Esophagus muscularis mucosa (tissue), 4 donors: Measurements from ENCODE around the gene FAM3A. TPM values are rescaled to one million over a fixed set of nuclear protein-coding genes. Genes with fewer than 3 reads are reported as not detected.

Experiments
- DNase-seq: peaks from one replicate; pipeline ENCODE4 v3.0.0-alpha.2; 2017; ENCODE audit errors: extremely low spot score
- H3K27ac ChIP-seq, 4 donors: fragments of 200-600 bp; sonication (generic); replicated peaks in 1 of 4; 1 replicate in 3 of 4; 2 replicates in 1 of 4; pipeline ENCODE4 v1.5.1; 2016 to 2019; ENCODE audit warnings: mild to moderate bottlenecking in 1 of 4
- H3K27me3 ChIP-seq, 4 donors: fragments of 200-600 bp; sonication (generic); one replicate each; pipeline versions ENCODE4 v1.5.1 to v1.6.0; 2016 to 2019
- H3K36me3 ChIP-seq, 4 donors: fragments of 200-600 bp; sonication (generic); one replicate each; pipeline ENCODE4 v1.5.1; 2016 to 2019
- H3K4me1 ChIP-seq, 4 donors: fragments of 200-600 bp; sonication (generic); one replicate each; pipeline ENCODE4 v1.5.1; 2016 to 2019
- H3K4me3 ChIP-seq, 4 donors: fragments of 200-600 bp; sonication (generic); 1 replicate in 2 of 4; 2 replicates in 2 of 4; pipeline ENCODE4 v1.5.1; 2016 to 2019; ENCODE audit warnings: mild to moderate bottlenecking in 4 of 4, moderate library complexity in 1 of 4
- H3K9me3 ChIP-seq, 4 donors: fragments of 200-600 bp; sonication (generic); 1 replicate in 3 of 4; 2 replicates in 1 of 4; pipeline ENCODE4 v1.5.1; 2016 to 2019
- EP300 ChIP-seq: sonication (generic); formaldehyde crosslinking; IDR thresholded peaks from one replicate; pipeline ENCODE4 v1.6.1; 2017; ENCODE audit warnings: antibody characterized with exemption
- POLR2A ChIP-seq: fragments of 450-650 bp; IDR thresholded peaks from one replicate; pipeline ENCODE4 v1.6.1; 2017; ENCODE audit warnings: antibody characterized with exemption, moderate library complexity, mild to moderate bottlenecking, low read depth
- POLR2AphosphoS5 ChIP-seq, 2 donors: sonication (generic); formaldehyde crosslinking; IDR thresholded peaks; one replicate each; pipeline ENCODE4 v1.6.1; 2017; ENCODE audit warnings: antibody characterized with exemption in 2 of 2
- WGBS: methylation state at CpG from one replicate; pipeline ENCODE4 v1.1.5; 2018; 5-methylcytosine and 5-hydroxymethylcytosine counted together
- intact Hi-C: fragments of 100-400 bp; cut with DNase I; formaldehyde crosslinking; loops from one replicate; pipeline ENCODE4 v1.15.1; 2023
- total RNA-seq, 4 donors: library from RNA; depleted of rRNA; stranded (reverse); fragments of >200 nt; gene quantifications; one replicate each; pipeline versions ENCODE4 v1.1.0 to v1.2.1, GENCODE V29; 2016
- TF ChIP-seq, protein P1 (sequence below), 3 experiments: fragments of 200-600 bp in 2 of 3; fragments of 450-650 bp in 1 of 3; sonication (generic) in 2 of 3; IDR thresholded peaks; one replicate each; pipeline ENCODE4 v1.5.1; 2017 to 2019; ENCODE audit warnings: antibody characterized with exemption in 3 of 3, mild to moderate bottlenecking in 2 of 3, moderate library complexity in 1 of 3

The FAM3A gene
- total RNA-seq, 4 donors from 2014 or later, result 34.9 to 49.4 (median 40.4) TPM

DNA sequence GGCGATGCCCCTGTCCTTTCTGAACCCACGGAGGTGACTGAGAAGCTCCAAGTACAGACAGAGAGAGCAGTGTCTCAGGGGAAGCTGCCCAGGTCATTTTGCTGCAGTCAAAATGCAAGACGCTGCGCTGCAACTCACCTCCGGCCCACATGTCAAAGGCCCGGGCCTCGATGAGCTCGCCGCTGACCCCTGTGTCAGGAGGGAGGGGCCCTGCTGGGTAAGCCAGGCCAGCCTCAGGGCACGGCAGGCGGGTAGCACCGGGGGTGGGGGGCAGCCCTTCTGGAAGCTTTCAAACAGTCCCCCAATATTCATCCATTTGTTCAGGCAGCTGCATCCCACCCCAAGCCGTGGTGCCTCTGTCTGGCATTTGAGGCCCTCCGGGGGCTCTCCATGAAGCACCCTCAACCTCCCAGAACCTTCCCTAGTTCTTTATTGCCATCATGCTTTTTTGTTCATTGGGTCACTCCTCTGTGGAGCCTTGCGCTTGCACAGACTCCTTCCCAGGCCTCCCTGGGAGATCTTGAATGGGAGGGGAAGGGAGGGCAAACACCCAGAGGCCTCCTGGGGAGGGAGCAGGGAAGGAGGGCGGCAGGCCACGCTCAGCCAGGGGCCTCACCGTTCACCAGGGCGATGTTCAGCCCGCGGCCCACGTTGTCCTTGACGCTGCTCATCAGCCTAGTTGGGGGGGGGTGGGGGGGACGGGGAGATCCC lies 8.2 kb downstream of the FAM3A start:
- Histone ChIP-seq H3K27ac (no peak overlapping the region), H3K36me3 (peaks cover 0 to 51% (median 31%) of the 10 kb centered on the region in 4 donors), H3K27me3 (no peaks in the 10 kb centered on the region), H3K4me3 (no peak overlapping the region), H3K9me3 (peaks cover 0 to 4% (median 0%) of the 10 kb centered on the region in 4 donors), H3K4me1 (no peaks in the 10 kb centered on the region)
- intact Hi-C loops, result no loop called here
- no peak for DNase-seq
- WGBS, result 76% methylated on average over 8 of the region's 24 CpGs
- no peak for TF ChIP-seq EP300
- TF ChIP-seq, protein P1, sequence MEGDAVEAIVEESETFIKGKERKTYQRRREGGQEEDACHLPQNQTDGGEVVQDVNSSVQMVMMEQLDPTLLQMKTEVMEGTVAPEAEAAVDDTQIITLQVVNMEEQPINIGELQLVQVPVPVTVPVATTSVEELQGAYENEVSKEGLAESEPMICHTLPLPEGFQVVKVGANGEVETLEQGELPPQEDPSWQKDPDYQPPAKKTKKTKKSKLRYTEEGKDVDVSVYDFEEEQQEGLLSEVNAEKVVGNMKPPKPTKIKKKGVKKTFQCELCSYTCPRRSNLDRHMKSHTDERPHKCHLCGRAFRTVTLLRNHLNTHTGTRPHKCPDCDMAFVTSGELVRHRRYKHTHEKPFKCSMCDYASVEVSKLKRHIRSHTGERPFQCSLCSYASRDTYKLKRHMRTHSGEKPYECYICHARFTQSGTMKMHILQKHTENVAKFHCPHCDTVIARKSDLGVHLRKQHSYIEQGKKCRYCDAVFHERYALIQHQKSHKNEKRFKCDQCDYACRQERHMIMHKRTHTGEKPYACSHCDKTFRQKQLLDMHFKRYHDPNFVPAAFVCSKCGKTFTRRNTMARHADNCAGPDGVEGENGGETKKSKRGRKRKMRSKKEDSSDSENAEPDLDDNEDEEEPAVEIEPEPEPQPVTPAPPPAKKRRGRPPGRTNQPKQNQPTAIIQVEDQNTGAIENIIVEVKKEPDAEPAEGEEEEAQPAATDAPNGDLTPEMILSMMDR (IDR thresholded peaks at IDR 0.05), result no peak

DNA sequence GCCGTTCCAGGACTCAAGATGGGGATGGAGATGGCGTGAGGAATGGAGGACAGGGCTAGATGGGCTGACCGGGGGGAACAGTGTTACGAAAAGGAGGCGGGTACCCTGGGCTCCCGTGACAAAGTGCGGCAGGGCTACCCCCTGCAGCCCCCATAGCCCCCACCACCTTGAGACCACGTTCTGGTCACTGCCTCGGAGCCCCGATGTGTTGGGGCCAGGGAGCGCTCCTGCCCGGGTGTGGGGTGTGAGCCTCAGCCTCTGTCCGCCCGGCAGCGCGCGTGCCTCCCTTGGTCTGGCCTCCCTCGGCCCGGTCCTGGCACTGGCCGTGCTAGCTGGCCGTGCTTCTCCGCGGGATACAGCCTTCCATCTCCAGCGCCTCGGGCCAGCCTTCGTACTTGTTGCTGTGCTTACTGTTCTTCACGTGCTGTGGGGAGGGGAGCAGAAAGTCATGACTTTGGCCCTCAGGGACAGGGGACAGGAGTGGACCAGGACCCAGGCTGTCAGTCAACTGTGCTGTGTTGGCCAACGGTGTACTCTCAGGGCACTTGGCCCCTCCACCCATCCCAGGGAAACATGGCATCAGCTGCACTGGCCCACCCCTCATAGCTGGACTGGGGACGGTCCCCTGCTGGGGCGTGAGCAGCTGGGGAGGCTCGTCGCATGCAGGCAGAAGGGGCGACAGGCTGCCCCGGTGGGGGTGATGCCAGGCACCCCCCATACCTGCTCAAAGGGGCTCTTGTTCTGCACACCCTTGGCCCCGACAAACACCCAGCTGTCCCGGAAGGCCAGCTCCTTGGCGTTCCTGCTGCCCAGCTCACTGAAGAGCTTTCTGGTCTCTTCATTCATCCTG lies 9.3 kb downstream of the FAM3A start:
- intact Hi-C loops, result no loop called here
- no peak for DNase-seq
- Histone ChIP-seq H3K4me3 (no peak overlapping the region), H3K4me1 (no peaks in the 10 kb centered on the region), H3K27me3 (no peaks in the 10 kb centered on the region), H3K36me3 (peaks cover 0 to 45% (median 31%) of the 10 kb centered on the region in 4 donors), H3K27ac (no peak overlapping the region), H3K9me3 (peaks cover 0 to 4% (median 0%) of the 10 kb centered on the region in 4 donors)
- 92% methylated on average over 22 of the region's 37 CpGs for WGBS
- TF ChIP-seq POLR2A (no peak), EP300 (no peak), POLR2AphosphoS5 (IDR thresholded peaks at IDR 0.05) (no peak)
- TF ChIP-seq, protein P1 (IDR thresholded peaks at IDR 0.05), result no peak

DNA sequence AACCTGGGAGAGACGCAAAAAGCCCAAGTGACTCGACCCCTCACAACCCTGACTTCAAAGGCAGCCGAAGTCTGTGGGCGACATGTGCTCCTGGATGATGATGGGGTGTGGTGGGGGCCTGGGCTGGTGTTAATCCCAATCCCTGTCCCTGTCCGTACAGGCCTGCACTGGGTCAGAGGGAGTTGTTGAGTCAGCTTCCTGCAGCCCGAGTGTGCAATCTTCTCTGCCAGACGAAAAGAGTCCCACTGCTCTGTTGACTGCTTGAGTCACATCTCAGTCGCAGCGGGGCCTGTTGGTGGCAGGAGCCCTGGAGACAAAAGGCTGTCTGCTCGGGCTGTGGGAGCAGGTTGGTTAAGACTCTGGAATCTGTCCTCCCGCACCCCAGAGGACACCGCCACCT lies 10.3 kb downstream of the FAM3A start:
- Histone ChIP-seq H3K4me3 (no peak overlapping the region), H3K9me3 (peaks cover 0 to 4% (median 0%) of the 10 kb centered on the region in 4 donors), H3K4me1 (no peaks in the 10 kb centered on the region), H3K27me3 (no peaks in the 10 kb centered on the region), H3K27ac (no peak overlapping the region), H3K36me3 (peaks cover 0 to 45% (median 31%) of the 10 kb centered on the region in 4 donors)
- 83% methylated on average over 12 of the region's 12 CpGs for WGBS
- intact Hi-C loops, result no loop called here
- DNase-seq, result no peak
- TF ChIP-seq POLR2A (no peak), EP300 (no peak), POLR2AphosphoS5 (IDR thresholded peaks at IDR 0.05) (no peak)
- TF ChIP-seq, protein P1 (IDR thresholded peaks at IDR 0.05), result no peak

DNA sequence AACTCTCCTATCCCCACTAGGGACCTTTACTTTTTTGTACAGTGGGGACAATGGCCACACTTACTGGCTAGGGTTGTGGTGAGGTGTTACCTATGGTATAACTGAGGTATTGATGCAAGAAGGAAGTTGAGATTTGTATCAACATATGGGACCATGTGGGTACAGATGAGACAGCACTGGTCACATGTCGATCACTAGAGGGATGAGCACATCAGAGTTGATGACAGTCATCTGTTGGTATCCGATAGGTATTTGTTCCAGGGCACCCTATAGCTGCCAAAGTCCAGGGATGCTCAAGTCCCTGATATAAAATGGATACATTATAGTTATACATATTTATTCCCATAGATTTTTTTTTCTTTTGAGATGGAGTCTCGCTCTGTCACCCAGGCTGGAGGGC lies 13.0 kb downstream of the FAM3A start:
- H3K4me1 ChIP-seq, result no peaks in the 10 kb centered on the region
- intact Hi-C loops, result no loop called here
- no peak overlapping the region for H3K27ac ChIP-seq
- WGBS, result 73% methylated on average over 3 of the region's 3 CpGs
- peaks cover 0 to 33% (median 24%) of the 10 kb centered on the region in 4 donors for H3K36me3 ChIP-seq
- H3K4me3 ChIP-seq, result no peak overlapping the region
- no peaks in the 10 kb centered on the region for H3K9me3 ChIP-seq
- DNase-seq, result no peak
- TF ChIP-seq, protein P1 (IDR thresholded peaks at IDR 0.05), result no peak
- no peak for TF ChIP-seq EP300
- TF ChIP-seq POLR2A, result no peak
- TF ChIP-seq POLR2AphosphoS5 (IDR thresholded peaks at IDR 0.05), result no peak
- H3K27me3 ChIP-seq, result no peaks in the 10 kb centered on the region
